Esophagus muscularis mucosa (tissue), 4 donors: ENCODE results near the gene PLEKHD1. TPM values are rescaled to one million over a fixed set of nuclear protein-coding genes. Genes with fewer than 3 reads are reported as not detected.
A peak's percentile ranks its signal among the peaks of the same experiment; 100 is the strongest.

Source experiments
- DNase-seq: peaks from one replicate; pipeline ENCODE4 v3.0.0-alpha.2; 2017; ENCODE audit errors: extremely low spot score
- H3K27ac ChIP-seq, 4 donors: fragments of 200-600 bp; sonication (generic); replicated peaks in 1 of 4; 1 replicate in 3 of 4; 2 replicates in 1 of 4; pipeline ENCODE4 v1.5.1; 2016 to 2019; ENCODE audit warnings: mild to moderate bottlenecking in 1 of 4
- H3K27me3 ChIP-seq, 4 donors: fragments of 200-600 bp; sonication (generic); one replicate each; pipeline versions ENCODE4 v1.5.1 to v1.6.0; 2016 to 2019
- H3K36me3 ChIP-seq, 4 donors: fragments of 200-600 bp; sonication (generic); one replicate each; pipeline ENCODE4 v1.5.1; 2016 to 2019
- H3K4me1 ChIP-seq, 4 donors: fragments of 200-600 bp; sonication (generic); one replicate each; pipeline ENCODE4 v1.5.1; 2016 to 2019
- H3K4me3 ChIP-seq, 4 donors: fragments of 200-600 bp; sonication (generic); 1 replicate in 2 of 4; 2 replicates in 2 of 4; pipeline ENCODE4 v1.5.1; 2016 to 2019; ENCODE audit warnings: mild to moderate bottlenecking in 4 of 4, moderate library complexity in 1 of 4
- H3K9me3 ChIP-seq, 4 donors: fragments of 200-600 bp; sonication (generic); 1 replicate in 3 of 4; 2 replicates in 1 of 4; pipeline ENCODE4 v1.5.1; 2016 to 2019
- CTCF ChIP-seq, 3 experiments: fragments of 200-600 bp in 2 of 3; fragments of 450-650 bp in 1 of 3; sonication (generic) in 2 of 3; IDR thresholded peaks; one replicate each; pipeline ENCODE4 v1.5.1; 2017 to 2019; ENCODE audit warnings: antibody characterized with exemption in 3 of 3, mild to moderate bottlenecking in 2 of 3, moderate library complexity in 1 of 3
- EP300 ChIP-seq: sonication (generic); formaldehyde crosslinking; IDR thresholded peaks from one replicate; pipeline ENCODE4 v1.6.1; 2017; ENCODE audit warnings: antibody characterized with exemption
- POLR2A ChIP-seq: fragments of 450-650 bp; IDR thresholded peaks from one replicate; pipeline ENCODE4 v1.6.1; 2017; ENCODE audit warnings: antibody characterized with exemption, moderate library complexity, mild to moderate bottlenecking, low read depth
- POLR2AphosphoS5 ChIP-seq, 2 donors: sonication (generic); formaldehyde crosslinking; IDR thresholded peaks; one replicate each; pipeline ENCODE4 v1.6.1; 2017; ENCODE audit warnings: antibody characterized with exemption in 2 of 2
- WGBS: methylation state at CpG from one replicate; pipeline ENCODE4 v1.1.5; 2018; 5-methylcytosine and 5-hydroxymethylcytosine counted together
- intact Hi-C: fragments of 100-400 bp; cut with DNase I; formaldehyde crosslinking; loops from one replicate; pipeline ENCODE4 v1.15.1; 2023
- total RNA-seq, 4 donors: library from RNA; depleted of rRNA; stranded (reverse); fragments of >200 nt; gene quantifications; one replicate each; pipeline versions ENCODE4 v1.1.0 to v1.2.1, GENCODE V29; 2016

The PLEKHD1 gene
- under 1 TPM in 1 of 4 donors, not detected in 3; 0.17 TPM for total RNA-seq

GRCh38 chr14:69484444-69485314 lies at the start of gene PLEKHD1:
Gene PLEKHD1, plus strand, starts transcription at chr14:69484728. Its CDS starts 238 bp downstream, at chr14:69484966.
- TF ChIP-seq POLR2A (no peak), EP300 (no peak), POLR2AphosphoS5 (IDR thresholded peaks at IDR 0.05) (no peak), CTCF (IDR thresholded peaks at IDR 0.05) (no peak)
- Histone ChIP-seq H3K4me1 (peaks cover 14 to 21% (median 20%) of the 10 kb centered on the region in 4 donors), H3K27ac (no peak within 1 kb of the TSS), H3K9me3 (no peaks in the 10 kb centered on the region), H3K27me3 (peaks cover 0 to 80% (median 29%) of the 10 kb centered on the region in 4 donors), H3K36me3 (no peaks in the 10 kb centered on the region), H3K4me3 (peak within 1 kb of the TSS; percentile 43 to 50 (median 48))
- 7% methylated on average over 14 of the region's 86 CpGs for WGBS
- DNase-seq: no peak
- intact Hi-C loops: no loop called here

GRCh38 chr14:69439521-69440270 lies 44.8 kb upstream of the PLEKHD1 start:
- Histone ChIP-seq H3K4me3 (no peak overlapping the region), H3K27ac (no peak overlapping the region), H3K27me3 (no peaks in the 10 kb centered on the region), H3K4me1 (no peaks in the 10 kb centered on the region), H3K9me3 (no peaks in the 10 kb centered on the region), H3K36me3 (peaks cover 0 to 22% (median 14%) of the 10 kb centered on the region in 4 donors)
- intact Hi-C loops: no loop called here
- no peak for TF ChIP-seq EP300
- no peak for TF ChIP-seq CTCF (IDR thresholded peaks at IDR 0.05)
- TF ChIP-seq POLR2AphosphoS5 (IDR thresholded peaks at IDR 0.05): no peak
- no peak for TF ChIP-seq POLR2A
- no peak for DNase-seq
- WGBS: 84% methylated on average over 12 of the region's 12 CpGs

GRCh38 chr14:69441948-69442347 lies 42.6 kb upstream of the PLEKHD1 start:
- no peak overlapping the region for H3K27ac ChIP-seq
- DNase-seq: no peak
- H3K4me3 ChIP-seq: no peak overlapping the region
- intact Hi-C loops: no loop called here
- H3K9me3 ChIP-seq: no peaks in the 10 kb centered on the region
- no peak for TF ChIP-seq CTCF (IDR thresholded peaks at IDR 0.05)
- TF ChIP-seq POLR2A: no peak
- TF ChIP-seq EP300: no peak
- TF ChIP-seq POLR2AphosphoS5 (IDR thresholded peaks at IDR 0.05): no peak
- no peaks in the 10 kb centered on the region for H3K27me3 ChIP-seq
- 96% methylated on average over 5 of the region's 5 CpGs for WGBS
- H3K4me1 ChIP-seq: no peaks in the 10 kb centered on the region
- peaks cover 0 to 24% (median 17%) of the 10 kb centered on the region in 4 donors for H3K36me3 ChIP-seq

- Histone ChIP-seq H3K4me1 (no peaks in the 10 kb centered on the region), H3K4me3 (no peak overlapping the region), H3K9me3 (no peaks in the 10 kb centered on the region), H3K27me3 (no peaks in the 10 kb centered on the region), H3K36me3 (peaks cover 0 to 24% (median 17%) of the 10 kb centered on the region in 4 donors), H3K27ac (no peak overlapping the region)
- 95% methylated on average over 5 of the region's 5 CpGs for WGBS
- TF ChIP-seq EP300 (no peak), CTCF (IDR thresholded peaks at IDR 0.05) (no peak), POLR2AphosphoS5 (IDR thresholded peaks at IDR 0.05) (no peak), POLR2A (no peak)
- no peak for DNase-seq
- intact Hi-C loops: no loop called here
Observed at GRCh38 chr14:69443296-69443805, 41.2 kb upstream of the PLEKHD1 start.
